ENCODE results near the gene MTHFD1.

MTHFD1 gene

DNA sequence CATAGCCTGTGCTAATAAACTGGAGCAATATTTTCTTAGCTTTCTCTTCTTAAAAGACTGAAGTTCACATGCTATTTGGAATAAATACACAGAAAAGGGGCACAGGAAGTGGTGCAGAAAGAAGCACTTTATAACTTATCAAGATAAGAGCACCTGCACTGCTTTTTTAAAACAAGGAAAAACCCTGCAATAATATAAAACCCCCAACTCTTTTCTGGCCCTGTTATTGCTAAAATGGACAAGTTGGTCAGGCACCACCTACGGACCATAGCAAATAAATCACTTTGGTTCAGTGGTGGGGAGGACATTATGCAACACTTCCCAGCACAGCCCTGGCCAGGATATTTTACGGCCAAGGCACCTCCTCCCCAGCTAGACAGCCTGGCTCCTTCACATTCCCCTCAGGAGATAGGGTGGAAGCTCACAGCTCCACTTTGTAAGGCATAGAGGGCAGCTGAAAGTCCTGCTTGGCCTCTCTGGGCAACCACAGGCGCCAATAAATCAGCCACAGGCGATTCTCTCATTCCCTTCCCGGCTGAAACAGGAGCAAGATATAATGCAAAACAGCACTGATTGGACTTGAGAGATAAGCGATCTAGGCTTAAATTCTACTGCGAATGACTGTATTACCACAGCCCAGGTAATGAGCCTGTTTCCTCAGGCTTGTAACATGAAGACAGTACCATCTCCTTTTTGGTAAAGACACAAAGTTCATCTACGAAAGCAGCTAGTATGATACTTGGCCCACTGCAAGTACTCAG lies 113.4 kb downstream of the MTHFD1 start:
- peak; percentile 81 for DNase-seq

- no peak for DNase-seq
Observed at GRCh38 chr14:64502456-64502855, 114.3 kb downstream of the MTHFD1 start.

DNA sequence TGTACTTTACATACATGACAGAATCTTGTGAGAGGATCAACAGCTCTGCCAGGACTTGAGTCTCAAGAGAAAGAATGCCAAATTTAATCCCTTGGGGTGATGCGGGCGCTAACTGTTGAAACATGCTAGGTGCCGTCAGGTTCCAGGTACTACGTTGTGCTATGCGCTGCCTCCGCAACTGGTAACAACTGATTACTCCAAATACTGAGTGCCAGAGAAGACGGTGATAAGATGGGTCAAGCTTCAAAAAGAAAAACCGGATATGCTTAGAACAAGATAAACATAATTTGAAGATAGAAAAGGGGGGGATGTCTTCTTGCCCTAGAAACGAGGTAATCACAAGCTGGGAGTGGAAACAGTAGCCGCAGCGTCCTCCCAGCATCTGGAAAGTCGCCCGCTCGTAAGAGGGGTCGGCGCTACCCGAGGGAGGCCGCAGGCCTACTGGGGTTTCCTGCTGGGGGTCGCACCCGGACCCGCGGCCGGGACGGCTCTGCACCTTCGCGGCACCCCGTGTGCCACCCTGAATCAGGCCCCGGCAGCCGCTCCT lies 114.8 kb downstream of the MTHFD1 start:
- peak; percentile 25 for DNase-seq

GRCh38 chr14:64503434-64504309 lies 115.5 kb downstream of the MTHFD1 start, which contains the start of gene ZBTB25:
Gene ZBTB25, minus strand, starts transcription at chr14:64503838. Its CDS starts 13,305 bp downstream, at chr14:64490533.
- peak; percentile 76 for DNase-seq

DNA sequence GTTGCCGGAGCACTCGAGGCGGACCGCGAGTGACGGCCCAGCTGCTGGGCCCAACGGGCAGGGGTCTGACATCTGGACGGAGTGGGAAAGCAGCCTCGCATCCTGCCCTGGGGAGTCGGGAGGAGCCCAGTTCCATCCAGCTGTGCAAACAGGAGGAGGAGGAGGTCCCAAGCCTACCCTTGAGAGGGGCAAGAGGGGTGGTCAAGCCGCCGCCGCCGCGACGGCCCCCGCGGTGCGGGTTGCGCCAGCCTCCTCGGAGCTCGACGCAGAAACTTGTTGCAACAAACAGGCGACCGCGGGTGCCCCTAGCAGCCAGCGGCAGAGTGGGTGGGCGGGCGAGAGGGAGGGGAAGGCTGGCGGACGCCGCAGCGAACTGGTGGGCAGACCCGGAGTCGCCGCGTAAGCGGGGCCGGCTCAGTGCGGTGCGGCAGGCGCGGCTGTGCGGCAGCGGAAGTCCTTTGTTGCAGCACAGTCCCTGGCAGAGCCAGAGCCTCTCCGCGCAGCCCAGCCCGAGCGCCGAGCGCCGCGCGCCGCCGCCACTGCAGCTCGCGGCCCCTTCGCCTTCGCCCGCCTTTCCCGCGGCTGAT lies 116.2 kb downstream of the MTHFD1 start, which contains the start of gene ZBTB1:
Gene ZBTB1, plus strand, starts transcription at position 461 of the 587 bp plus-strand sequence. CDS start 16,735 bp downstream, outside the sequence.
- peak; percentile 84 for DNase-seq

DNA sequence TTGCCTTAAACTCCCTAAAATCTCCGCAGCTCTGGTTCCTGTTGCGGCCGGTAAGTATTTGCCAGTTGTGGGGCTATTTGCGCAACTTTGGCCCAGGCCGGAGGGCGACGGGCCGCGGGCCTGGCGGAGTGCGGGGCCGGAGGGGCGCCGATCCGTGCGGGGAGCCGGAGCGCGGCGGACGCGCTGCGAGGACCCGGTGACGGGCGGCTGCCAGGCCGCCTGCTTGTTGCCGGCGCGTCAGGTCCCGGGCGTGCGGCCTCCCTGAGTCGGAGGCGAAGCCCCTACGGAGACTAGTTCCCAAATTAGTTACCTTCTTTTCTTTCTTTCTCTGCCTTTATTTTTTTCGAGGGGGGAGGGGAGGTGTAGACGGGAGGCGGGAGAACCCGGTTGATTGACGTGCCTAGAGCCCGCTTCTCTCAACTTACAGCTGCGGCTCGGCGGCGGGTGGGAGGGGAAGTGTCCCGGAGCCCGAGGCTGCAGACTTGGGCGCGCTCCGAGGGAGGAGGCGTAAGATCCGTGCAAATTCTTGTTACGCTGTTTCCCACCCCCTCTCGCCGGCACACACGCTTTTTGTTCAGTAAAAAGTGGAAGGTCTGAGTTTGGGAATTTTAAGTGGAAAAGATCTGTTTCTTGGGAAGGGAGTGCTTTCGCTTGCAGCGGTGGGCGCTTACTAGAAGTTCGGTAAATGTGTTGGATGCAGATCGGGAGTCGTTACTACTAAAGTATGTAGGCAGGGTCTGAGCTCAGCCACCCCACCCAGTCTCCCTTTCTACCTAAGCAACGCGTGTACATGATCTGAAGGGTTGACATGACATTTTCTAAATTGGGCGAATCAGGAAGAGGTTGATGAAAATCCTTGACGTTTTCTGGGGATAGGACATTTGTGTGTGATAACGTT lies 117.0 kb downstream of the MTHFD1 start:
- DNase-seq = peak; percentile 80

DNA sequence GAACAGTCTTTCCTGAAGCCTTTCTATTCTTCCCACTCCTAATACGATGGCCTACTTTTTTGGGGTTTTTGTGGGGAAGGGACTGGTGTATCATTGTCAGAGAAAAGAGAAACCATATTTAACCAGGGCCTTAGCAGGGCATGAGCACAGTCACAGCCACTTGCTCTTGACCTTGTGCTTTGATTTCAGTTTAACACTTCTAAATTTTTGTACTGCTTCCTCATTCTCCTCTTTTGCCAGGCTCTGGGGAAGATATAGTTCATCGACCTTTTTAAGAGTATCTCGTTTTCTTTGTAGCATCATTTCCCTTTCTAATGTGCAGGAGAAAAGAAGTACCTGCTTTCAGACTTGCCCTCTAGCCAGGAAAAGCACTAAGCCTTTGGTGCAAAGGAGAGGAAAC lies 118.6 kb downstream of the MTHFD1 start:
- DNase-seq = no peak

DNA sequence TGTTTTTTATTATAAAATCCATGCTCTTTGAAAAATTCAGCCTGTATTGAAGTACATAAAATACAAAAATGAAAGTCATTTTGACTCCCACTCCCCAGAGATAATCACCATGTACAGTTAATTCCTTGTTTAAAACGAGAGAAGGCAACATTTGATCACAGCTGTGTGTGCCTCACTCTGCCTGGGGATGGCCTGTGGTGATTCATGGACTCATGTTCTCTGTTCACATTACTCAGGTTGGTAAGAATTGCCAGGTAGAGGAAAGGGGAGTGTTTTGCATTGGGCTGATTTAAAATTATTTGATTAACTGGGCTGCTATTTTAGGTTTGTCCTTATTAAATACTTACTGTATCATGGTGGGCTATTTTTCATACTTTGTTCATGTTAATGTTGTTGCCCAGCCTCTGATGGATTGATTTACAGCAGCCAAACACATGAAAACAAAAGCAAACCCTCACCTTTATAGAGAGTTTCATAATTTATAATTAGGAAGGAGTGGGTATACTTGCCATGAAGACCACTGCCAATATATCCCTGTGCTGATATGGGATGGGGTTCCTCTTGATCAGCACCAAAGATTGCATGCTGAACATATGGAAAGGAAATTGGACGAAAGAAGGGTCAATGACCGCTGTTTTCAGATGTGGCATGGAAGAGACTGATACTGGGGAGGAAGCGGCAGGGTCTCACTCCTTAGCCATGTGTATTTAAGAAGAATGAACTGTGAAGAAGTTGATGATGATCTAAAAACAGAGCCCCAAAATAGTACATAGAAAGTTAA lies 119.4 kb downstream of the MTHFD1 start:
- DNase-seq = no peak

DNA sequence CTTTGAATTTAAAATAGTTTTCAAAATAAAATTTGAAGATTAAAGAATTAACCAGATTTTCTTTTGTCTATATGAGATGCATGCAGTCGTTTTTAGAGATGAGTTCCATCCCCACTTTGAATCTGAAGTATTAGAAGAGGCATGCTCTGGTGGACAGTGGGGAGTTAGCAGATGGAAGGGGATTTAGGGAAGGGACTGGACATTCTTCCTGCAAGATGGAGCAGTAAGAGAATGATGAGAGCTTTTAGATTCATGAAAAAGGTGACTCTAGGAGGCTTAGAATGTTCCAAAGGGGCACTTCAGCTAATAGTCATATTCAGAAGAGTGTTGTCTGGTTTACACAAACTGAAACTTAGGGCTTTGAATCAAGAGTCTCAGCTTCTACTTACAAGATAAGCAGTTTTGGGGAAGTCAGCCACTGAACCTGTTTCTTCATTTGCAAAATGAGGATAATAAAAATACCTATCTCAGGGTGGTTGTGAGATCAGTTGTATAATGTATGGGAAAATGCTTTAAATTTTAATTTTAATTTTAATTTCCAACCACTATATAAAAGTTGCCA lies 120.1 kb downstream of the MTHFD1 start:
- DNase-seq = no peak

DNA sequence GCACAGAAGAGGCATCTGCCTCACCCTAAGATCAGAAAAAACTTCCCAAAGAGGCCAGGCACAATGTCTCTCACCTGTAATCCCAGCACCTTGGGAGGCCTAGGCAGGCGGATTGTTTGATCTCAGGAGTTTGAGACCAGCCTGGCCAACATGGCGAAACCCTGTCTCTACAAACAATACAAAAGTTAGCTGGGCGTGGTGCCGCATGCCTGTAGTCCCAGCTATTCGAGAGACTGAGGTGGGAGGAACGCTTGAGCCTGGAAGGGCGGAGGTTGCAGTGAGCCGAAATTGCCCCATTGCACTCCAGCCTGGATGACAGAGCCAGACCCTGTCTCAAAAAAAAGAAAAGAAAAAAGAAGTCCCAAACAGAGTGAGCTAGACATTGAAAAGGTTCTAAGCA lies 120.9 kb downstream of the MTHFD1 start:
- no peak for DNase-seq
